ENCODE results near the gene LEO1. TPM values are rescaled to one million over a fixed set of nuclear protein-coding genes. Genes with fewer than 3 reads are reported as not detected.

Gene LEO1
- total and polyA plus RNA-seq, 10 of the 15 experiments (the other 5 are each of a cell fraction or from before 2014, with no cell fraction given) = 13.6 to 50.6 (median 32.4) TPM

GRCh38 chr15:52008698-52009434 lies 37.3 kb upstream of the LEO1 start:
- peak; percentile 47 for ATAC-seq
- Histone ChIP-seq H3K27ac (ENCODE audit: control insufficient read depth, insufficient read depth) (peak overlapping the region; percentile 99), H3K27me3 (replicated peaks in 1 of 2; ENCODE audit: control insufficient read depth in 2 of 2, insufficient read depth in 2 of 2, low read length in 1 of 2) (no peaks in the 10 kb centered on the region), H3K79me2 (ENCODE audit: control insufficient read depth, insufficient read depth, low read length) (no peaks in the 10 kb centered on the region), H3K4me3 (no peak overlapping the region), H3K4me2 (ENCODE audit: control insufficient read depth, insufficient read depth) (peak overlapping the region; percentile 88), H4K20me1 (ENCODE audit: control insufficient read depth, insufficient read depth) (no peaks in the 10 kb centered on the region), H3K36me3 (ENCODE audit: control insufficient read depth in 2 of 2, insufficient read depth in 2 of 2, low read length in 1 of 2) (no peaks in the 10 kb centered on the region), H3K4me1 (ENCODE audit: control insufficient read depth, insufficient read depth, low read length) (peaks cover 80% of the 10 kb centered on the region), H3K9me3 (replicated peaks; ENCODE audit: control insufficient read depth, insufficient read depth, low read length) (no peaks in the 10 kb centered on the region), H2AFZ (ENCODE audit: control insufficient read depth, low read depth, low read length) (peak overlapping the region; percentile 48; the same call in 1 of the 2 replicates), H3K9ac (ENCODE audit: control insufficient read depth, insufficient read depth, low read length) (peak overlapping the region; percentile 37)
- no TSS peak for BruUV-seq (replicated peaks)
- intact Hi-C loops (cut with micrococcal nuclease; ENCODE audit: unreplicated experiment) (loop anchor here (1.0 to 5.0 kb wide), 2 partner anchors 11 to 272 kb away; partner anchors contain the start of gene LYSMD2), in situ Hi-C loops (cut with MboI) (no loop called here)
- DNase-seq (ENCODE audit: low read depth, low spot score) = peak; percentile 80
- CTCF ChIA-PET = interaction anchor here (0.8 to 1.5 kb wide), 6 partner anchors 28 to 130 kb away, joined by 3 to 7 read pairs (median 4); no protein-coding TSS in a partner anchor
- SMC1A ChIA-PET (ENCODE audit: uncharacterized antibody, unreplicated experiment) = interaction anchor here (0.6 to 5.7 kb wide), 8 partner anchors 9 to 129 kb away, joined by 3 to 68 read pairs (median 18); no protein-coding TSS in a partner anchor
- POLR2A ChIA-PET = interaction anchor here (1.0 to 5.0 kb wide), 3 partner anchors 11 to 74 kb away, joined by 3 to 54 read pairs (median 5); partner anchors contain the start of gene MAPK6
- peak; percentile 54 for FAIRE-seq
- 53% methylated on average over 2 of the region's 2 CpGs for WGBS (ENCODE audit: insufficient coverage, insufficient replicate concordance, low lambda C conversion rate, missing lambda C conversion rate)
- RAD21 ChIA-PET (ENCODE audit: unreplicated experiment) = interaction anchor here (3.0 to 5.1 kb wide), 3 partner anchors 12 to 95 kb away, joined by 7 to 54 read pairs (median 33); partner anchors contain the start of gene MAPK6
- no peak for TF ChIP-seq HDGF (IDR thresholded peaks at IDR 0.05)
- TF ChIP-seq KDM1A (IDR thresholded peaks at IDR 0.05; ENCODE audit: borderline replicate concordance) = no peak
- TF ChIP-seq CTCF (IDR thresholded peaks at IDR 0.05 in 2 of 3, conservative IDR thresholded peaks at IDR 0.05 in 1 of 3; ENCODE audit: control insufficient read depth in 2 of 3, extremely low read depth in 1 of 3, insufficient read depth in 1 of 3, low read depth in 3 of 3, low read length in 3 of 3) = no peak
- no peak for TF ChIP-seq SREBF1 (IDR thresholded peaks at IDR 0.05; ENCODE audit: low read length)
- TF ChIP-seq RAD21 (IDR thresholded peaks at IDR 0.05; ENCODE audit: insufficient read depth, low read depth, low read length) = no peak
- TF ChIP-seq PAX8 (IDR thresholded peaks at IDR 0.05) = no peak
- no peak for TF ChIP-seq BACH1 (IDR thresholded peaks at IDR 0.05; ENCODE audit: borderline replicate concordance)
- TF ChIP-seq PBX3 (IDR thresholded peaks at IDR 0.05; ENCODE audit: insufficient replicate concordance, low read depth, low read length) = no peak
- no peak for TF ChIP-seq EED (IDR thresholded peaks at IDR 0.05; ENCODE audit: low read depth)
- no peak for TF ChIP-seq ZZZ3 (IDR thresholded peaks at IDR 0.05; ENCODE audit: control insufficient read depth, insufficient read length, low read depth)
- no peak for TF ChIP-seq CHD2 (IDR thresholded peaks at IDR 0.05; ENCODE audit: borderline replicate concordance, low read depth, low read length)
- TF ChIP-seq IKZF2 (IDR thresholded peaks at IDR 0.05) = peak; percentile 53 to 63; a peak in 3 of 4 replicates
- peak in 1 of 2 experiments; percentile 29; a peak in 1 of 4 replicates for TF ChIP-seq BHLHE40 (IDR thresholded peaks at IDR 0.05; ENCODE audit: borderline replicate concordance in 1 of 2, low read depth in 2 of 2, low read length in 1 of 2)
- peak; percentile 59 for TF ChIP-seq RAD51 (IDR thresholded peaks at IDR 0.05)
- no peak; the same call in 1 of the 2 replicates for TF ChIP-seq MAX (IDR thresholded peaks at IDR 0.05; ENCODE audit: low read depth, low read length)
- no peak for TF ChIP-seq JUNB (IDR thresholded peaks at IDR 0.05)
- no peak for TF ChIP-seq CBX5 (IDR thresholded peaks at IDR 0.05; ENCODE audit: low read depth)
- no peak for TF ChIP-seq POLR2AphosphoS2 (IDR thresholded peaks at IDR 0.05; ENCODE audit: low read depth, low read length)
- TF ChIP-seq NFYB (IDR thresholded peaks at IDR 0.05; ENCODE audit: insufficient read depth, low read depth, low read length) = no peak
- TF ChIP-seq ZNF217 (IDR thresholded peaks at IDR 0.05) = 0 out of 2 replicates have a peak, but pooled peaks have one; percentile 27
- no peak for TF ChIP-seq STAT3 (IDR thresholded peaks at IDR 0.05; ENCODE audit: low read depth, low read length)
